ENCODE measurements around the gene RASAL1. TPM values are rescaled to one million over a fixed set of nuclear protein-coding genes. Genes with fewer than 3 reads are reported as not detected.

RASAL1 gene
- polyA plus RNA-seq, 1 of the 3 experiments (the other 2 are of a cell fraction), result not detected

- Histone ChIP-seq H3K36me3 (replicated peaks in 1 of 2; ENCODE audit: control insufficient read depth in 1 of 2, insufficient read depth in 2 of 2, low read length in 1 of 2) (peaks cover 15 to 41% of the 10 kb centered on the region in 2 experiments), H4K20me1 (ENCODE audit: insufficient read depth) (peaks cover 8% of the 10 kb centered on the region; the same call in 1 of the 2 replicates), H3K9me2 (no peaks in the 10 kb centered on the region), H3K9me3 (no peaks in the 10 kb centered on the region), H3K4me3 (ENCODE audit: low read depth in 2 of 2, low read length in 1 of 2) (no peak overlapping the region), H3K27ac (ENCODE audit: low read depth in 2 of 2, low read length in 1 of 2) (no peak overlapping the region), H3K79me2 (ENCODE audit: insufficient read depth) (no peaks in the 10 kb centered on the region), H3K4me2 (no peak overlapping the region), H3K4me1 (ENCODE audit: control insufficient read depth in 1 of 2, insufficient read depth in 2 of 2, low read depth in 1 of 2, low read length in 1 of 2) (peaks cover 7 to 17% of the 10 kb centered on the region in 2 experiments; a peak in 2 of 4 replicates), H2AFZ (ENCODE audit: low read depth) (no peak overlapping the region), H3K27me3 (ENCODE audit: insufficient read depth) (no peaks in the 10 kb centered on the region), H3K9ac (no peak overlapping the region), H3F3A (replicated peaks; ENCODE audit: insufficient read depth) (no peaks in the 10 kb centered on the region)
- ChIA-PET POLR2A (interaction anchor here (0.6 kb wide), 1 partner anchor 62 kb away, joined by 4 read pairs; no protein-coding TSS in a partner anchor), CTCF (interaction anchor here (1.2 to 2.4 kb wide), 6 partner anchors 8 to 118 kb away, joined by 3 to 13 read pairs (median 6); partner anchors contain the start of gene RASAL1)
- TF ChIP-seq CHD2 (IDR thresholded peaks at IDR 0.05; ENCODE audit: low read length, partially characterized antibody) (no peak), GATA2 (CRISPR knock-in tag; IDR thresholded peaks at IDR 0.05) (no peak), TEAD4 (IDR thresholded peaks at IDR 0.05; ENCODE audit: borderline replicate concordance, insufficient read depth) (no peak), RFX5 (IDR thresholded peaks at IDR 0.05; ENCODE audit: low read length) (no peak), ELF1 (IDR thresholded peaks at IDR 0.05) (no peak), FOXJ3 (CRISPR knock-in tag; IDR thresholded peaks at IDR 0.05) (no peak), FOXM1 (IDR thresholded peaks at IDR 0.05; ENCODE audit: low read depth) (no peak)
- DNase-seq, result no peak
- WGBS (ENCODE audit: low lambda C conversion rate), result 96% methylated on average over 16 of the region's 32 CpGs
These were observed 30.2 kb upstream of the RASAL1 start for GRCh38 chr12:113165521-113166450.

GRCh38 chr12:113164014-113164413, 28.5 kb upstream of the RASAL1 start:
- Histone ChIP-seq H3K27me3 (ENCODE audit: insufficient read depth) (no peaks in the 10 kb centered on the region), H3K4me2 (no peak overlapping the region), H3K79me2 (ENCODE audit: insufficient read depth) (no peaks in the 10 kb centered on the region), H3K9me2 (no peaks in the 10 kb centered on the region), H3K36me3 (replicated peaks in 1 of 2; ENCODE audit: control insufficient read depth in 1 of 2, insufficient read depth in 2 of 2, low read length in 1 of 2) (peaks cover 13 to 46% of the 10 kb centered on the region in 2 experiments), H3K9ac (no peak overlapping the region), H3F3A (replicated peaks; ENCODE audit: insufficient read depth) (no peaks in the 10 kb centered on the region), H3K4me3 (ENCODE audit: low read depth in 2 of 2, low read length in 1 of 2) (no peak overlapping the region), H3K9me3 (no peaks in the 10 kb centered on the region), H3K27ac (ENCODE audit: low read depth in 2 of 2, low read length in 1 of 2) (no peak overlapping the region), H4K20me1 (ENCODE audit: insufficient read depth) (peaks cover 8% of the 10 kb centered on the region; the same call in 1 of the 2 replicates), H2AFZ (ENCODE audit: low read depth) (no peak overlapping the region), H3K4me1 (ENCODE audit: control insufficient read depth in 1 of 2, insufficient read depth in 2 of 2, low read depth in 1 of 2, low read length in 1 of 2) (peaks cover 7 to 23% of the 10 kb centered on the region in 2 experiments; a peak in 2 of 4 replicates)
- CTCF ChIA-PET, result interaction anchor here (1.1 kb wide), 1 partner anchor 171 kb away, joined by 3 read pairs; no protein-coding TSS in a partner anchor
- POLR2A ChIA-PET, result no interaction called here
- no peak for DNase-seq
- TF ChIP-seq POLR2AphosphoS5 (IDR thresholded peaks at IDR 0.05; ENCODE audit: low read depth, low read length) (no peak), EP300 (IDR thresholded peaks at IDR 0.05; ENCODE audit: borderline replicate concordance in 1 of 2, low read depth in 1 of 2, low read length in 1 of 2) (no peak), USF2 (IDR thresholded peaks at IDR 0.05; ENCODE audit: borderline replicate concordance, low read depth, low read length) (no peak), NFIC (IDR thresholded peaks at IDR 0.05; ENCODE audit: borderline replicate concordance) (no peak), YY1 (IDR thresholded peaks at IDR 0.05; ENCODE audit: low read depth) (no peak), SIN3A (IDR thresholded peaks at IDR 0.05; ENCODE audit: borderline replicate concordance, low read depth, low read length) (no peak), TCF12 (IDR thresholded peaks at IDR 0.05) (no peak), TEAD4 (IDR thresholded peaks at IDR 0.05; ENCODE audit: borderline replicate concordance, insufficient read depth) (no peak), ELF1 (IDR thresholded peaks at IDR 0.05) (no peak)
- 90% methylated on average over 12 of the region's 13 CpGs for WGBS (ENCODE audit: low lambda C conversion rate)
